Esophagus squamous epithelium (tissue), 5 donors: ENCODE measurements around the gene OR4E2. TPM values are rescaled to one million over a fixed set of nuclear protein-coding genes. Genes with fewer than 3 reads are reported as not detected.

ENCODE experiments used
- DNase-seq: peaks from one replicate; lab custom pipeline; 2025; lab: John Stamatoyannopoulos, UW
- H3K27ac ChIP-seq, 4 donors: fragments of 200-600 bp; sonication (generic); one replicate each; pipeline ENCODE4 v1.5.1; 2016 to 2019; ENCODE audit warnings: mild to moderate bottlenecking in 1 of 4
- H3K27me3 ChIP-seq, 4 donors: fragments of 200-600 bp; sonication (generic); 1 replicate in 3 of 4; 2 replicates in 1 of 4; pipeline versions ENCODE4 v1.5.1 to v1.6.0; 2017 to 2021; ENCODE audit warnings: antibody characterized with exemption in 1 of 4
- H3K36me3 ChIP-seq, 3 donors: fragments of 200-600 bp; sonication (generic); one replicate each; pipeline ENCODE4 v1.5.1; 2016 to 2019
- H3K4me1 ChIP-seq, 3 donors: fragments of 200-600 bp; sonication (generic); one replicate each; pipeline ENCODE4 v1.5.1; 2017 to 2019
- H3K4me3 ChIP-seq, 4 donors: fragments of 200-600 bp; sonication (generic); 1 replicate in 3 of 4; 2 replicates in 1 of 4; pipeline ENCODE4 v1.5.1; 2016 to 2019; ENCODE audit warnings: mild to moderate bottlenecking in 2 of 4, moderate library complexity in 1 of 4
- H3K9me3 ChIP-seq, 3 donors: fragments of 200-600 bp; sonication (generic); one replicate each; pipeline ENCODE4 v1.5.1; 2016 to 2019
- POLR2A ChIP-seq, 4 donors: fragments of 450-650 bp; IDR thresholded peaks; one replicate each; pipeline ENCODE4 v1.6.1; 2017; ENCODE audit warnings: antibody characterized with exemption in 4 of 4, mild to moderate bottlenecking in 4 of 4, moderate library complexity in 3 of 4
- WGBS, 2 donors: methylation state at CpG; one replicate each; pipeline ENCODE4 v1.1.5; 2018; 5-methylcytosine and 5-hydroxymethylcytosine counted together
- intact Hi-C: fragments of 100-400 bp; cut with DNase I; formaldehyde crosslinking; loops from one replicate; pipeline ENCODE4 v1.15.0; 2022
- total RNA-seq, 4 donors: library from RNA; depleted of rRNA; stranded (reverse); fragments of >200 nt; gene quantifications; one replicate each; pipeline ENCODE4 v1.1.0, GENCODE V29; 2016
- TF ChIP-seq, protein P1 (sequence below), 6 experiments: fragments of 450-650 bp in 4 of 6; fragments of 200-600 bp in 2 of 6; sonication (generic) in 2 of 6; IDR thresholded peaks; one replicate each; pipeline ENCODE4 v1.5.1; 2016 to 2019; ENCODE audit warnings: antibody characterized with exemption in 6 of 6, mild to moderate bottlenecking in 4 of 6, moderate library complexity in 4 of 6
- donor health status: DM: yes; HTN: yes; CAD: no.

Gene OR4E2
- total RNA-seq, 4 donors from 2014 or later: not detected

DNA sequence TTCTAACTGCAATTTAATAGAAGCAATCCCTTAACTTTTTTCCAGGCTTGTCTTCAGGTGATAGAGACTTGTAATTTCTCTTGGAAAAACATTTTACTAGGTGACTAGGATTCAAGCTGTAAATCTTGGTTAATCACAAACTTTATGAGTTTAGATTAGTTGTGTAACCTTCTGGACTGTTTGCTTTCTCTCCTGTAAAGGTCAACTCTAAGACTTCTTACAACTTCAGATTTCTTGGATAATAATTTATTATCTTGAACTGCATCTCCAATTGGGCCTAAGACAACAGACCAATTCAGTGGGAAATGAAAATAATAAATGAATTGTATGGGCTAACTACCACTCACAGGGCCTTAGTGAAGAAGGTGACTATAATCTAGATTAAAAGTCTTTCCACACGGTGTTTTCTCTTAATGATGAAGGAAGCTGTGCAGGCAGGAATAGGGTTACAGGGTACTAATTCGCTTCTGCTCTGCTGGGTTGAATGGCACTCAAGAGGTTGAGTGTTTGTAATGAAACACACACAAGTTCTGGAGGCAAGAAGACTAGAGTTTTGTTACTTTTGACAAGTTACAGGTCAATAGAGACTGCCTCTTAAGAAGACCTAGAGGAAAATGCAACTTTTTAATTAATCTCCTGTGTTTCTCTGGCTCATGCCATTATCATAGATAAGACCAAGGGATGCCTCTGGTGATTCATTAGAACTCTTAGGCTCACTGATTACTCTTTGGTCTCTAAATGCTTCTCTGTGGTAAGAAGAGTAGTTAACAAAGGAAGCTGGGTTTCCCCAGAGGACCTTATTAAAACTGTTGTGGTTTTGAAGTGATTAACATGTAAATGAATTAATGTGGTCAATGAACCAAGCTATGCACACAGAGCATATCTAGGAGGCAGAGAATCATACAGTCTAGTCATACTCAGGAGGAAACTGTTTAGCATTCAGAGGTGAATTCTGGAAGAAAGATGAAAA, 50.0 kb downstream of the OR4E2 start:
- 56 to 75% methylated on average over 2 of the region's 2 CpGs for WGBS, 2 donors
- Histone ChIP-seq H3K36me3 (no peaks in the 10 kb centered on the region), H3K4me1 (no peaks in the 10 kb centered on the region), H3K27me3 (no peaks in the 10 kb centered on the region), H3K27ac (no peak overlapping the region), H3K9me3 (no peaks in the 10 kb centered on the region), H3K4me3 (no peak overlapping the region)
- TF ChIP-seq POLR2A (IDR thresholded peaks at IDR 0.05): no peak
- TF ChIP-seq, protein P1, sequence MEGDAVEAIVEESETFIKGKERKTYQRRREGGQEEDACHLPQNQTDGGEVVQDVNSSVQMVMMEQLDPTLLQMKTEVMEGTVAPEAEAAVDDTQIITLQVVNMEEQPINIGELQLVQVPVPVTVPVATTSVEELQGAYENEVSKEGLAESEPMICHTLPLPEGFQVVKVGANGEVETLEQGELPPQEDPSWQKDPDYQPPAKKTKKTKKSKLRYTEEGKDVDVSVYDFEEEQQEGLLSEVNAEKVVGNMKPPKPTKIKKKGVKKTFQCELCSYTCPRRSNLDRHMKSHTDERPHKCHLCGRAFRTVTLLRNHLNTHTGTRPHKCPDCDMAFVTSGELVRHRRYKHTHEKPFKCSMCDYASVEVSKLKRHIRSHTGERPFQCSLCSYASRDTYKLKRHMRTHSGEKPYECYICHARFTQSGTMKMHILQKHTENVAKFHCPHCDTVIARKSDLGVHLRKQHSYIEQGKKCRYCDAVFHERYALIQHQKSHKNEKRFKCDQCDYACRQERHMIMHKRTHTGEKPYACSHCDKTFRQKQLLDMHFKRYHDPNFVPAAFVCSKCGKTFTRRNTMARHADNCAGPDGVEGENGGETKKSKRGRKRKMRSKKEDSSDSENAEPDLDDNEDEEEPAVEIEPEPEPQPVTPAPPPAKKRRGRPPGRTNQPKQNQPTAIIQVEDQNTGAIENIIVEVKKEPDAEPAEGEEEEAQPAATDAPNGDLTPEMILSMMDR (IDR thresholded peaks at IDR 0.05): no peak
- DNase-seq: no peak
- intact Hi-C loops: no loop called here

DNA sequence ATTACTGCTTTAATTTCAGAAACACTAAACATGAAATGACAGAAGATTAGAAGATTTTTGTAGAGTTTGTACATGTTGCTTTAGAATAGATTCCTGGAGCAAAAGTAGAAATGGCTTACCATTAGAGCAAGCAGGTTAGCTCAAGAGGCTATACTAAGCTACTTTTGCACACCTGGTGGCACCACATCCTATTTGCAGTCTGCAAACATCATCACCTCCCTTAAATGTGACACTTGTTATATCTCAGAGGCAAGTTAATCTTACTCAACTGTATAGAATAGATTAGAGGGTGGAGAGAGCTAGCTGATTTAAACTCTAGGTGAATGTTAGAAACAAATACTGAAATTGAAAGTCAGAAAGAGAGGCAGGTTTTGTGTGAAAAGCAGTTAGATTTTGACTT, 50.7 kb downstream of the OR4E2 start:
- H3K27me3 ChIP-seq: no peaks in the 10 kb centered on the region
- DNase-seq: no peak
- H3K27ac ChIP-seq: no peak overlapping the region
- H3K9me3 ChIP-seq: no peaks in the 10 kb centered on the region
- intact Hi-C loops: no loop called here
- H3K4me1 ChIP-seq: no peaks in the 10 kb centered on the region
- H3K4me3 ChIP-seq: no peak overlapping the region
- H3K36me3 ChIP-seq: no peaks in the 10 kb centered on the region
- TF ChIP-seq, protein P1 (IDR thresholded peaks at IDR 0.05): no peak
- TF ChIP-seq POLR2A (IDR thresholded peaks at IDR 0.05): no peak

GRCh38 chr14:21711360-21711961, 57.8 kb downstream of the OR4E2 start:
- DNase-seq: no peak
- H3K4me1 ChIP-seq: no peaks in the 10 kb centered on the region
- 29 to 34% methylated on average over 3 of the region's 3 CpGs for WGBS, 2 donors
- no peak overlapping the region for H3K4me3 ChIP-seq
- H3K36me3 ChIP-seq: no peaks in the 10 kb centered on the region
- no peak for TF ChIP-seq POLR2A (IDR thresholded peaks at IDR 0.05)
- TF ChIP-seq, protein P1 (IDR thresholded peaks at IDR 0.05): peak in 5 of 6 experiments; percentile 20 to 63 (median 53)
- intact Hi-C loops: no loop called here
- no peak overlapping the region for H3K27ac ChIP-seq
- no peaks in the 10 kb centered on the region for H3K27me3 ChIP-seq
- no peaks in the 10 kb centered on the region for H3K9me3 ChIP-seq

- intact Hi-C loops: no loop called here
- H3K4me3 ChIP-seq: no peak overlapping the region
- no peak overlapping the region for H3K27ac ChIP-seq
- no peaks in the 10 kb centered on the region for H3K9me3 ChIP-seq
- H3K4me1 ChIP-seq: no peaks in the 10 kb centered on the region
- DNase-seq: no peak
- H3K27me3 ChIP-seq: no peaks in the 10 kb centered on the region
- 55 to 69% methylated on average over 2 of the region's 2 CpGs for WGBS, 2 donors
- TF ChIP-seq, protein P1 (IDR thresholded peaks at IDR 0.05): no peak
- no peak for TF ChIP-seq POLR2A (IDR thresholded peaks at IDR 0.05)
- H3K36me3 ChIP-seq: no peaks in the 10 kb centered on the region
Measured at GRCh38 chr14:21712036-21712435, 58.4 kb downstream of the OR4E2 start.

GRCh38 chr14:21714318-21714929, 60.8 kb downstream of the OR4E2 start:
- 65 to 75% methylated on average over 6 of the region's 6 CpGs for WGBS, 2 donors
- H3K9me3 ChIP-seq: no peaks in the 10 kb centered on the region

More at GRCh38 chr14:21714318-21714929, 60.8 kb downstream of the OR4E2 start:
- no peaks in the 10 kb centered on the region for H3K27me3 ChIP-seq
- no peak overlapping the region for H3K27ac ChIP-seq
- H3K36me3 ChIP-seq: no peaks in the 10 kb centered on the region
- intact Hi-C loops: no loop called here
- DNase-seq: no peak
- no peaks in the 10 kb centered on the region for H3K4me1 ChIP-seq
- no peak overlapping the region for H3K4me3 ChIP-seq
- TF ChIP-seq POLR2A (IDR thresholded peaks at IDR 0.05): no peak
- TF ChIP-seq, protein P1 (IDR thresholded peaks at IDR 0.05): no peak
